Fibroblast of lung (primary cell): ENCODE results near the gene REPS2. TPM values are rescaled to one million over a fixed set of nuclear protein-coding genes. Genes with fewer than 3 reads are reported as not detected.

ENCODE experiments used
- DNase-seq, 2 donors: peaks; one replicate each; pipeline versions ENCODE4 v3.0.0 to v3.0.0-alpha.2; 2010; ENCODE audit warnings: low read depth in 2 of 2
- H2AFZ ChIP-seq: 2 replicates; pipeline ENCODE4 v1.5.1; 2012; ENCODE audit warnings: low read length, control low read depth, inconsistent platforms
- H3K27ac ChIP-seq: 2 replicates; pipeline ENCODE4 v1.5.1; 2011; ENCODE audit warnings: low read length, control low read depth; ENCODE audit not compliant: insufficient read depth
- H3K27me3 ChIP-seq: 2 replicates; pipeline ENCODE4 v1.5.1; 2011; ENCODE audit warnings: mild to moderate bottlenecking, low read length; ENCODE audit not compliant: control insufficient read depth, insufficient read depth
- H3K36me3 ChIP-seq: 2 replicates; pipeline ENCODE4 v1.5.1; 2011; ENCODE audit warnings: low read length; ENCODE audit not compliant: control insufficient read depth, insufficient read depth
- H3K4me1 ChIP-seq: 2 replicates; pipeline ENCODE4 v1.5.1; 2011; ENCODE audit warnings: low read length; ENCODE audit not compliant: control insufficient read depth, insufficient read depth; ENCODE audit errors: extremely low read depth
- H3K4me2 ChIP-seq: 2 replicates; pipeline ENCODE4 v1.5.1; 2011; ENCODE audit warnings: low read length, control low read depth; ENCODE audit not compliant: insufficient read depth; ENCODE audit errors: extremely low read depth
- H3K4me3 ChIP-seq, 4 experiments: fragments of 200-600 bp in 1 of 4; sonication (generic) in 1 of 4; replicated peaks in 1 of 4; 2 replicates each; pipeline ENCODE4 v1.5.1; 2011 to 2016; ENCODE audit warnings: low read length in 4 of 4, low read depth in 3 of 4, mild to moderate bottlenecking in 3 of 4, control low read depth in 2 of 4, inconsistent platforms in 1 of 4, mixed read lengths in 1 of 4; ENCODE audit not compliant: insufficient read depth in 1 of 4; ENCODE audit errors: control extremely low read depth in 1 of 4
- H3K79me2 ChIP-seq: 2 replicates; pipeline ENCODE4 v1.5.1; 2012; ENCODE audit warnings: mild to moderate bottlenecking, low read length, inconsistent platforms; ENCODE audit not compliant: control insufficient read depth, insufficient read depth
- H3K9ac ChIP-seq: 2 replicates; pipeline ENCODE4 v1.5.1; 2011; ENCODE audit warnings: mild to moderate bottlenecking, low read length, control low read depth; ENCODE audit not compliant: insufficient read depth
- H3K9me3 ChIP-seq: 2 replicates; pipeline ENCODE4 v1.5.1; 2012; ENCODE audit warnings: low read depth, low read length; ENCODE audit not compliant: control insufficient read depth, insufficient read depth
- H4K20me1 ChIP-seq: 2 replicates; pipeline ENCODE4 v1.5.1; 2011; ENCODE audit warnings: low read length; ENCODE audit not compliant: control insufficient read depth, insufficient read depth; ENCODE audit errors: extremely low read depth
- CTCF ChIP-seq, 2 donors: IDR thresholded peaks in 1 of 2; conservative IDR thresholded peaks in 1 of 2; 1 replicate in 1 of 2; 2 replicates in 1 of 2; pipeline ENCODE4 v1.5.1; 2011 to 2012; ENCODE audit warnings: low read length in 2 of 2, control low read depth in 1 of 2, inconsistent platforms in 1 of 2, low read depth in 1 of 2, mild to moderate bottlenecking in 1 of 2
- EZH2 ChIP-seq: IDR thresholded peaks from 2 replicates; pipeline ENCODE4 v1.5.1; 2012; ENCODE audit warnings: low read length, control low read depth, mild to moderate bottlenecking; ENCODE audit errors: missing control alignments
- polyA plus RNA-seq, 2 donors: library from polyadenylated mRNA; depleted of rRNA in 1 of 2; stranded (reverse) in 1 of 2; unstranded in 1 of 2; fragments of >200 nt; gene quantifications; 2 replicates each; pipeline ENCODE4 v1.2.1, GENCODE V29; 2011 to 2012; ENCODE audit warnings: missing spikeins in 1 of 2
- total RNA-seq: library from RNA; depleted of rRNA; stranded (reverse); fragments of >200 nt; gene quantifications from 2 replicates; pipeline ENCODE4 v1.2.1, GENCODE V29; 2014

REPS2 gene
- total and polyA plus RNA-seq, 2 donors (not counting 1 experiment from before 2014, with no cell fraction given), result 0.27 to 0.50 TPM

GRCh38 chrX:17154001-17154400 lies 207.5 kb downstream of the REPS2 start:
- Histone ChIP-seq H3K9ac (no peak overlapping the region), H3K4me3 (no peak overlapping the region), H3K4me2 (no peak overlapping the region), H4K20me1 (no peaks in the 10 kb centered on the region), H2AFZ (no peak overlapping the region), H3K79me2 (no peaks in the 10 kb centered on the region), H3K36me3 (no peaks in the 10 kb centered on the region), H3K27me3 (no peaks in the 10 kb centered on the region), H3K9me3 (no peaks in the 10 kb centered on the region), H3K27ac (no peak overlapping the region), H3K4me1 (no peaks in the 10 kb centered on the region)
- no peak for TF ChIP-seq EZH2
- TF ChIP-seq CTCF (conservative IDR thresholded peaks at IDR 0.05 in 1 of 2, IDR thresholded peaks at IDR 0.05 in 1 of 2; ENCODE audit: low read depth in 1 of 2, low read length in 2 of 2), result no peak
- peak; percentile 54 to 70 for DNase-seq

- Histone ChIP-seq H2AFZ (no peak overlapping the region), H4K20me1 (no peaks in the 10 kb centered on the region), H3K27ac (no peak overlapping the region), H3K4me3 (no peak overlapping the region), H3K27me3 (no peaks in the 10 kb centered on the region), H3K79me2 (no peaks in the 10 kb centered on the region), H3K4me1 (no peaks in the 10 kb centered on the region), H3K9me3 (no peaks in the 10 kb centered on the region), H3K4me2 (no peak overlapping the region), H3K36me3 (no peaks in the 10 kb centered on the region), H3K9ac (no peak overlapping the region)
- DNase-seq, result no peak
- TF ChIP-seq CTCF (conservative IDR thresholded peaks at IDR 0.05 in 1 of 2, IDR thresholded peaks at IDR 0.05 in 1 of 2; ENCODE audit: low read depth in 1 of 2, low read length in 2 of 2) (no peak), EZH2 (no peak)
Measured at GRCh38 chrX:17160975-17161374, 214.5 kb downstream of the REPS2 start.

GRCh38 chrX:17161991-17162390 lies 215.5 kb downstream of the REPS2 start:
- H4K20me1 ChIP-seq, result no peaks in the 10 kb centered on the region
- no peaks in the 10 kb centered on the region for H3K79me2 ChIP-seq
- H3K9me3 ChIP-seq, result no peaks in the 10 kb centered on the region
- no peak for DNase-seq
- H3K27me3 ChIP-seq, result no peaks in the 10 kb centered on the region
- no peak overlapping the region for H3K4me2 ChIP-seq
- H3K9ac ChIP-seq, result no peak overlapping the region
- H3K36me3 ChIP-seq, result no peaks in the 10 kb centered on the region
- no peak overlapping the region for H3K4me3 ChIP-seq
- H3K27ac ChIP-seq, result no peak overlapping the region
- TF ChIP-seq CTCF (conservative IDR thresholded peaks at IDR 0.05 in 1 of 2, IDR thresholded peaks at IDR 0.05 in 1 of 2; ENCODE audit: low read depth in 1 of 2, low read length in 2 of 2) (no peak), EZH2 (no peak)
- no peaks in the 10 kb centered on the region for H3K4me1 ChIP-seq
- H2AFZ ChIP-seq, result no peak overlapping the region
